ENCODE data around the gene MYH9.

DNA sequence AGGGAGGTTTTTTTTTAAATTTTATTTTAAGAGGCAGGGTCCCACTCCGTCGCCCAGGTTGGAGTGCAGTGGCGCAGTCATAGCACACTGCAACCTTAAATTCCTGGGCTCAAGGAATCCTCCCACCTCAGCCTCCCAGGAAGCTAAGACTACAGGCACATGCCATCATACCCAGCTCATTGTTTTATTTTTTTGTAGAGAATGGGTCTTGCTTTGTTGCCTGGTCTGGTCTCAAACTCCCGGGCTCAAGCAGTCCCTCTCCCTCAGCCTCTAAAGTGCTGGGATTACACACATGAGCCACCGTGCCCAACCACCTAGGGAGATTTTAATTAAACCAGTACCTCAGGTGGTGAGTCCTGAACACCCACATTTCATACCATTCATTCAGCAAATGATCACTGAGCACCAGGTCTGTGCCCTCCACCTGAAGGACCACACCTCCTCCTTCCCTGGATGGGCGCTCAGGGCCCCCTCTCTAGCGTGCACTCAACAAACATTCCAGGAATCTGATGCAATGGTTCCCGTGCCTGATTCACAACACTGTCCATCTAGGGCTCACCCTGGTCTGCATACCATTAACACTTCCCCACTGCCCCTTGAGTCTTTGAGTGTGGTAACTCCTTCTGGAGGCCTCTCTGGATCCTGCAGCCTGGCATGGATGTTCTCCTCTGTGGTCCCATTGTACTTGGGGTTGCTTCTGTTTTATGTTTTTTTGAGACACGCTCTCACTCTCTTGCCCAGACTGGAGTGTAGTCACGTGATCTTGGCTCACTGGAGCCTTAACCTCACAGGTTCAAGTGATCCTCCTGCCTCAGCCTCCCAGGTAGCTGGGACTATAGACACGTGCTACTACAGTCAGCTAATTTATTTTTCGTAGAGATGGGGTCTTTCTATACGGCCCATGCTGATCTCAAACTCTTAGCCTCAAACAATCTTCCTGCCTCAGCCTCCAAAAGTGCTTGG, 9.6 kb upstream of the MYH9 start:
- TF ChIP-seq POLR2A (IDR thresholded peaks at IDR 0.05) (no peak), EP300 (IDR thresholded peaks at IDR 0.05) (no peak)
